AG04450 (cell line): ENCODE data around the gene ADAMTS6. TPM values are rescaled to one million over a fixed set of nuclear protein-coding genes. Genes with fewer than 3 reads are reported as not detected.

Experiments used
- CTCF ChIA-PET: fragments of 300-600, 350-600 bp; formaldehyde crosslinking; extraction: SDS; loops from one replicate; lab custom pipeline; 2022; ENCODE audit warnings: antibody characterized with exemption, inconsistent platforms; lab: Charles Lee
- POLR2A ChIA-PET: fragments of 350-600 bp; formaldehyde crosslinking; extraction: SDS; loops from one replicate; lab custom pipeline; 2021; ENCODE audit warnings: antibody characterized with exemption, inconsistent platforms; lab: Yijun Ruan, JAX
- DNase-seq: peaks from one replicate; pipeline ENCODE4 v3.0.0-alpha.2; 2011; ENCODE audit warnings: low read depth, low spot score
- H3K27ac ChIP-seq: one replicate; pipeline ENCODE4 v1.5.1; 2012; ENCODE audit warnings: low read depth, low read length, control low read depth
- H3K27me3 ChIP-seq: one replicate; pipeline ENCODE4 v1.6.0; 2012; ENCODE audit warnings: low read length; ENCODE audit not compliant: control insufficient read depth, insufficient read depth
- H3K4me3 ChIP-seq: 2 replicates; pipeline ENCODE4 v1.5.1; 2011; ENCODE audit warnings: mild to moderate bottlenecking, low read depth, low read length, control low read depth
- H3K9me3 ChIP-seq: 2 replicates; pipeline ENCODE4 v1.5.1; 2012; ENCODE audit warnings: low read length; ENCODE audit not compliant: control insufficient read depth, insufficient read depth
- polyA plus RNA-seq: library from polyadenylated mRNA; depleted of rRNA; stranded (reverse); fragments of >200 nt; gene quantifications from 2 replicates; pipeline ENCODE4 v1.2.3, GENCODE V29; 2011
- TF ChIP-seq, protein P1 (sequence below): IDR thresholded peaks from 2 replicates; pipeline ENCODE4 v1.5.1; 2011; ENCODE audit warnings: low read depth, low read length, control low read depth, inconsistent platforms

The ADAMTS6 gene
- polyA plus RNA-seq, 1 experiment: 22.5 TPM

DNA sequence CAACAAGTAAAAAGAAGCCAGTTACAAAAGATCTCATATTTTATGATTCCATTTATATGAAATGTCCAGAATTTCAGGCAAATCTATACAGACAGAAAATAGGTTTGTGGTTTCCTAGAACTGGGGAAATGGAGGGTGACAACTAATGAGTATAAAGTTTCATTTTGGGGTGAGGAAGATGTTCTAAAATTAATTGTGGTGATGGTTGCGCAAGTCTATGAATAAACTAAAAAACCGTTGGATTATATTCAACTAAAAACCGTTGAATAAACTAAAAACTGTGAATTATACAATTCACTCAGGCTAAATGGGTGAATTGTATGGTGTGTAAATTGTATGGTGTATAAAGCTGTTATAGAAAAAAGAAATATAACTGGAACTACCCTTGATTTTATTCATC is 47.6 kb downstream of the ADAMTS6 start:
- ChIA-PET CTCF (no interaction called here), POLR2A (no interaction called here)
- TF ChIP-seq, protein P1, sequence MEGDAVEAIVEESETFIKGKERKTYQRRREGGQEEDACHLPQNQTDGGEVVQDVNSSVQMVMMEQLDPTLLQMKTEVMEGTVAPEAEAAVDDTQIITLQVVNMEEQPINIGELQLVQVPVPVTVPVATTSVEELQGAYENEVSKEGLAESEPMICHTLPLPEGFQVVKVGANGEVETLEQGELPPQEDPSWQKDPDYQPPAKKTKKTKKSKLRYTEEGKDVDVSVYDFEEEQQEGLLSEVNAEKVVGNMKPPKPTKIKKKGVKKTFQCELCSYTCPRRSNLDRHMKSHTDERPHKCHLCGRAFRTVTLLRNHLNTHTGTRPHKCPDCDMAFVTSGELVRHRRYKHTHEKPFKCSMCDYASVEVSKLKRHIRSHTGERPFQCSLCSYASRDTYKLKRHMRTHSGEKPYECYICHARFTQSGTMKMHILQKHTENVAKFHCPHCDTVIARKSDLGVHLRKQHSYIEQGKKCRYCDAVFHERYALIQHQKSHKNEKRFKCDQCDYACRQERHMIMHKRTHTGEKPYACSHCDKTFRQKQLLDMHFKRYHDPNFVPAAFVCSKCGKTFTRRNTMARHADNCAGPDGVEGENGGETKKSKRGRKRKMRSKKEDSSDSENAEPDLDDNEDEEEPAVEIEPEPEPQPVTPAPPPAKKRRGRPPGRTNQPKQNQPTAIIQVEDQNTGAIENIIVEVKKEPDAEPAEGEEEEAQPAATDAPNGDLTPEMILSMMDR: no peak
- Histone ChIP-seq H3K27ac (no peak overlapping the region), H3K27me3 (no peaks in the 10 kb centered on the region), H3K4me3 (no peak overlapping the region), H3K9me3 (no peaks in the 10 kb centered on the region)
- DNase-seq: no peak

DNA sequence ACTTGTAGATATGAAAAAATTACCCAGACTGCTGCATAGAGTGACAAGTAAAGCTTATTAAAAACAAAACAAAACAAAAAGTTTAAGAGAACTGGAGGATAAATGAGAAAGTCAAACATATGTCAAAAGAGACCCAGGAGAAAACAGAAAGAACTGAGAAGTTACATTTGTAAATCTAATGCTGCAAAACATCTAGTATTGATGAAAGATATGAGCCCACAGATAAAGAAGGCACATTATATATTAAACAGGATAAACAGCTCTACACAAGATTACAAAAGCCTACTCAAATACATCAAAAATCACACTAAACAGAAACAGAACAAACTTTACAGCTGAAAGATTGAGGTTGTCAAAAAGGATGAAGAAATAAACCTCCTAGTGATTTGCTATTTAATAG is 55.1 kb downstream of the ADAMTS6 start:
- TF ChIP-seq, protein P1: no peak
- no peak for DNase-seq
- POLR2A ChIA-PET: no interaction called here
- CTCF ChIA-PET: no interaction called here
- no peak overlapping the region for H3K4me3 ChIP-seq
- H3K27ac ChIP-seq: no peak overlapping the region
- H3K9me3 ChIP-seq: peaks cover 3% of the 10 kb centered on the region
- H3K27me3 ChIP-seq: no peaks in the 10 kb centered on the region

DNA sequence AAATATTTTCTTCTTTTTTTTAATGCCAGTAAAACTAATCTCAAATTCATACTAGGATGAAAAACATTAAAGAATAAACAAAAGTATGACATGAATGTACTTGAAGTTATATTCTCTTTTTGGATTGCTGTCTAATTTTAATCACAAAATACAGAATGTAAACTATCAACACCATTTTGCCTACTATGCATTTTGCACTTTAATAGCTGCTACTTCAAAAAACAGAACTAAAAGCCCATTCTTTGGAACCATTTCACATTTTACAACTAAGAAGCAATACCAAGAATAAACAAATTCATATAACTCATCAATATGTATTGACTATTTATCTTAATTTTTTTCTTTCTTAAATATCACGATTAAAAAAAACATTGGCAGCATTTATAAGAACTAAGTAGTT is 58.1 kb downstream of the ADAMTS6 start:
- Histone ChIP-seq H3K9me3 (peaks cover 6% of the 10 kb centered on the region), H3K27ac (no peak overlapping the region), H3K27me3 (no peaks in the 10 kb centered on the region), H3K4me3 (no peak overlapping the region)
- DNase-seq: no peak
- TF ChIP-seq, protein P1: no peak
- ChIA-PET POLR2A (no interaction called here), CTCF (interaction anchor here (0.5 kb wide), 1 partner anchor 59 kb away, joined by 4 read pairs; no protein-coding TSS in a partner anchor)

DNA sequence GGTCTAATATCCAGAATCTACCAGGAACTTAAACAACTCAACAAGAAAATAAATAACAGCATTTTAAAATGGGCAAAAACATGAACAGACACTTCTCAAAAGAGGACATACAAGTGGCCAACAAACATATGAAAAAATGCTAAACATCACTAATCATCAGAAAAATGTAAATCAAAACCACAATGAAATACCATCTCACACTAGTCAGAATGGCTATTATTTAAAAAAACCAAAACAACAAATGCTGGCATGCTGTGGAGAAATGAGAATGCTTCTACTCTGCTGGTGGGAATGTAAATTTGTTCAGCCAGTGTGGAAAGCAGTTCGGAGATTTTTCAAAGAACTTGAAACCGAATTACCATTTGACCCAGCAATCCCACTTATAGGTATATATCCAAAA is 63.1 kb downstream of the ADAMTS6 start:
- CTCF ChIA-PET: interaction anchor here (0.8 kb wide), 1 partner anchor 37 kb away, joined by 3 read pairs; no protein-coding TSS in a partner anchor

DNA sequence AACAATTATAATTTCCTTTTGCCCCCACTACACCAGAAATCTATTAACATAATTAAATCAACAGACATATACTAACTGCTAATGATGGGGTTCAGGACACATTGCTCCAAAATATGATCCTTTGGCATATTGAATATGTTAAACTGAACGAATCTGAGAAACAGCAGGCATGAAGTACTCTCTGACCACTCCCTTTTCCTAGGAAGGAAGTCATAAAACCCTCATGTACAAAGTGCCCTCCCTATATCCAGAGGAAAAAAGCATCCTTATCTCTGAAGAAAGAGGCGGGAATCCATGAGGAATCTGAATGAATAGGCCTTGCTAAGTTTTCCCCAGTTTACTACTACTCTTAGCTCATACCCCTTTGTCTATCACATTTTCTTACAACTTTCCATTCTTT is 67.9 kb downstream of the ADAMTS6 start:
- ChIA-PET POLR2A (interaction anchor here (0.6 kb wide), 1 partner anchor 14 kb away, joined by 3 read pairs; no protein-coding TSS in a partner anchor), CTCF (no interaction called here)
- Histone ChIP-seq H3K9me3 (no peaks in the 10 kb centered on the region), H3K27ac (no peak overlapping the region), H3K27me3 (no peaks in the 10 kb centered on the region), H3K4me3 (no peak overlapping the region)
- TF ChIP-seq, protein P1: no peak
- no peak for DNase-seq

More for the DNA sequence above, 63.1 kb downstream of the ADAMTS6 start:
- DNase-seq: no peak
- no peaks in the 10 kb centered on the region for H3K27me3 ChIP-seq
- POLR2A ChIA-PET: no interaction called here
- TF ChIP-seq, protein P1: no peak
- peaks cover 6% of the 10 kb centered on the region for H3K9me3 ChIP-seq
- H3K4me3 ChIP-seq: no peak overlapping the region
- no peak overlapping the region for H3K27ac ChIP-seq
